ENCODE data around the gene MOB1A.
A peak's percentile ranks its signal among the peaks of the same experiment; 100 is the strongest.

DNA sequence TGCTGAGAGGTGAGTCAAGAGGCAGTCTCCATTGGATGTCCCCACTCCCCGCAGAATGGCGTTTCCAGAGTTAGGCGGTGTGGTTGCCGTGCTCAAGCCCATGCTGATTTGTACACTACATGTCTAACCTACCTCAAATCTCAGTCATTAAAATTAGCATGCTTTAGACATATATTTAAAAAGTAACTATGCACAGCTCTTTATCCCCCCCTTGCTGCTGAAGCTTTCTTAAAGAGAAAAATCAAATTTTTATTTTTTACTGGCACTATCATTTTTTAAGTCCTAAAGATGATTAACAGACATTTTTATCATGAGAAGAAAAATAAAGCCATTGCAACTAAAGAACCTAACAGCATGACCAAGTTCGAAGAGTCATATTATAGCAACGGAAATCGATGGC lies 73.8 kb downstream of the MOB1A start:
- TF ChIP-seq, protein P1, sequence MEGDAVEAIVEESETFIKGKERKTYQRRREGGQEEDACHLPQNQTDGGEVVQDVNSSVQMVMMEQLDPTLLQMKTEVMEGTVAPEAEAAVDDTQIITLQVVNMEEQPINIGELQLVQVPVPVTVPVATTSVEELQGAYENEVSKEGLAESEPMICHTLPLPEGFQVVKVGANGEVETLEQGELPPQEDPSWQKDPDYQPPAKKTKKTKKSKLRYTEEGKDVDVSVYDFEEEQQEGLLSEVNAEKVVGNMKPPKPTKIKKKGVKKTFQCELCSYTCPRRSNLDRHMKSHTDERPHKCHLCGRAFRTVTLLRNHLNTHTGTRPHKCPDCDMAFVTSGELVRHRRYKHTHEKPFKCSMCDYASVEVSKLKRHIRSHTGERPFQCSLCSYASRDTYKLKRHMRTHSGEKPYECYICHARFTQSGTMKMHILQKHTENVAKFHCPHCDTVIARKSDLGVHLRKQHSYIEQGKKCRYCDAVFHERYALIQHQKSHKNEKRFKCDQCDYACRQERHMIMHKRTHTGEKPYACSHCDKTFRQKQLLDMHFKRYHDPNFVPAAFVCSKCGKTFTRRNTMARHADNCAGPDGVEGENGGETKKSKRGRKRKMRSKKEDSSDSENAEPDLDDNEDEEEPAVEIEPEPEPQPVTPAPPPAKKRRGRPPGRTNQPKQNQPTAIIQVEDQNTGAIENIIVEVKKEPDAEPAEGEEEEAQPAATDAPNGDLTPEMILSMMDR (conservative IDR thresholded peaks at IDR 0.05; ENCODE audit: low read length) = peak; percentile 50
- no peak for TF ChIP-seq EZH2phosphoT487 (IDR thresholded peaks at IDR 0.05; ENCODE audit: borderline replicate concordance, low read depth, low read length)

All from OCI-LY7 (cell line).